Cardiac fibroblast (primary cell): ENCODE data around the gene GSE1.
A peak's percentile ranks its signal among the peaks of the same experiment; 100 is the strongest.

Experiments
- DNase-seq, 2 donors: peaks; one replicate each; pipeline versions ENCODE4 v3.0.0 to v3.0.0-alpha.2; 2010; ENCODE audit warnings: low read depth in 2 of 2
- H3K4me3 ChIP-seq, 2 donors: replicated peaks in 1 of 2; 1 replicate in 1 of 2; 2 replicates in 1 of 2; pipeline ENCODE4 v1.5.1; 2011; ENCODE audit warnings: low read depth in 2 of 2, low read length in 2 of 2, mild to moderate bottlenecking in 2 of 2, moderate library complexity in 1 of 2
- CTCF ChIP-seq: IDR thresholded peaks from one replicate; pipeline ENCODE4 v1.5.1; 2011; ENCODE audit warnings: low read depth, mild to moderate bottlenecking, low read length, inconsistent platforms

GSE1 gene

GRCh38 chr16:85592700-85593493, 20.2 kb upstream of the GSE1 start:
- DNase-seq = peak; percentile 33 to 34
- TF ChIP-seq CTCF = no peak
- no peak overlapping the region for H3K4me3 ChIP-seq

GRCh38 chr16:85593494-85594221, 19.5 kb upstream of the GSE1 start:
- no peak for DNase-seq
- TF ChIP-seq CTCF = no peak
- no peak overlapping the region for H3K4me3 ChIP-seq

GRCh38 chr16:85594273-85594977, 18.7 kb upstream of the GSE1 start:
- H3K4me3 ChIP-seq = no peak overlapping the region
- DNase-seq = no peak
- no peak for TF ChIP-seq CTCF

GRCh38 chr16:85594978-85595661, 18.0 kb upstream of the GSE1 start:
- no peak overlapping the region for H3K4me3 ChIP-seq
- TF ChIP-seq CTCF = no peak
- DNase-seq = no peak

- H3K4me3 ChIP-seq = no peak overlapping the region
- no peak for DNase-seq
- no peak for TF ChIP-seq CTCF
Measured at GRCh38 chr16:85595812-85596502, 17.2 kb upstream of the GSE1 start.

GRCh38 chr16:85598141-85598540, 15.0 kb upstream of the GSE1 start:
- no peak for DNase-seq
- no peak for TF ChIP-seq CTCF

More at GRCh38 chr16:85598141-85598540, 15.0 kb upstream of the GSE1 start:
- no peak overlapping the region for H3K4me3 ChIP-seq
